ENCODE measurements around the gene KIF11. TPM values are rescaled to one million over a fixed set of nuclear protein-coding genes. Genes with fewer than 3 reads are reported as not detected.

KIF11 gene
- total RNA-seq, 1 donor from 2014 or later: 9.4 TPM

- DNase-seq (ENCODE audit: low spot score): no peak
- H3K36me3 Mint-ChIP-seq (ENCODE audit: low read depth, unreplicated experiment): no peaks in the 10 kb centered on the region
- no peaks in the 10 kb centered on the region for H3K4me1 Mint-ChIP-seq (ENCODE audit: unreplicated experiment)
- TF ChIP-seq CTCF (IDR thresholded peaks at IDR 0.05; ENCODE audit: unreplicated experiment): no peak
- no peaks in the 10 kb centered on the region for H3K9me3 Mint-ChIP-seq (ENCODE audit: unreplicated experiment)
- H3K4me3 Mint-ChIP-seq (ENCODE audit: unreplicated experiment): no peak overlapping the region
- no peaks in the 10 kb centered on the region for H3K27me3 Mint-ChIP-seq (ENCODE audit: unreplicated experiment)
- no peak overlapping the region for H3K27ac Mint-ChIP-seq (ENCODE audit: unreplicated experiment)
Observed at GRCh38 chr10:92615515-92615914, 22.6 kb downstream of the KIF11 start.

- H3K9me3 Mint-ChIP-seq (ENCODE audit: unreplicated experiment): no peaks in the 10 kb centered on the region
- peaks cover 4% of the 10 kb centered on the region for H3K36me3 Mint-ChIP-seq (ENCODE audit: low read depth, unreplicated experiment)
- no peak for DNase-seq (ENCODE audit: low spot score)
- H3K27ac Mint-ChIP-seq (ENCODE audit: unreplicated experiment): no peak overlapping the region
- no peak overlapping the region for H3K4me3 Mint-ChIP-seq (ENCODE audit: unreplicated experiment)
- no peak for TF ChIP-seq CTCF (IDR thresholded peaks at IDR 0.05; ENCODE audit: unreplicated experiment)
- no peaks in the 10 kb centered on the region for H3K4me1 Mint-ChIP-seq (ENCODE audit: unreplicated experiment)
- H3K27me3 Mint-ChIP-seq (ENCODE audit: unreplicated experiment): no peaks in the 10 kb centered on the region
Observed at GRCh38 chr10:92619368-92619767, 26.4 kb downstream of the KIF11 start.

DNA sequence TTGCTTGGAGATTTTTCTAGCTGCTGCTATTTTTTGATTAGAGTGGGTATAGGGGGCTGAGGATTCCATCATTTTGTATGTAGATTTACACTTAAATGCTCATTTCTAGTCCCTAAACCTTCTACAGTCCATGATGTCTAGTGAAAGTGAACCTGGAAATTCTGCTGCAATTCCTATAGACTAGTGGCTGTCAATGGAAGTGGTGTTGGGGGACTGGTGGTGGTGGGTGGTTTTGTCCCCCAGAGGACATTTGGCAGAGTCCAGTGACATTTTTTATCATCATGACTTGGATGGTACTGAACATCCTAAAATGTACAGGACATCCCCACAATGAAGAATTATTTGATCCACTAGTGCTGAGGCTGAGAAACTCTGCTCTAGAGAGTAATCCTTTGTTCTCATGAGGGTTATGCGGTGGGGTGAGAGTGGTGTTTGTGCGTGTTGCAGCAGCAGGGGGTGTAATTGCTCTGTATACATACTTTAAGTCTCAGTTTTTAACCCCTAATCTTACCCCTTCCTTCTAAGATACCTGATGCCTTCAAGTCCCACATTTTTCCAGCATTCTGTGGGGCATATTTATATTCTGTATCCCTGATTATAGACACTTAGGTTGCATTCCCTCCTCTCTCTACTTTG lies 35.0 kb downstream of the KIF11 start:
- Mint-ChIP-seq H3K9me3 (ENCODE audit: unreplicated experiment) (no peaks in the 10 kb centered on the region), H3K36me3 (ENCODE audit: low read depth, unreplicated experiment) (peaks cover 6% of the 10 kb centered on the region), H3K4me3 (ENCODE audit: unreplicated experiment) (no peak overlapping the region), H3K4me1 (ENCODE audit: unreplicated experiment) (no peaks in the 10 kb centered on the region), H3K27me3 (ENCODE audit: unreplicated experiment) (no peaks in the 10 kb centered on the region), H3K27ac (ENCODE audit: unreplicated experiment) (no peak overlapping the region)
- TF ChIP-seq CTCF (IDR thresholded peaks at IDR 0.05; ENCODE audit: unreplicated experiment): no peak
- no peak for DNase-seq (ENCODE audit: low spot score)

DNA sequence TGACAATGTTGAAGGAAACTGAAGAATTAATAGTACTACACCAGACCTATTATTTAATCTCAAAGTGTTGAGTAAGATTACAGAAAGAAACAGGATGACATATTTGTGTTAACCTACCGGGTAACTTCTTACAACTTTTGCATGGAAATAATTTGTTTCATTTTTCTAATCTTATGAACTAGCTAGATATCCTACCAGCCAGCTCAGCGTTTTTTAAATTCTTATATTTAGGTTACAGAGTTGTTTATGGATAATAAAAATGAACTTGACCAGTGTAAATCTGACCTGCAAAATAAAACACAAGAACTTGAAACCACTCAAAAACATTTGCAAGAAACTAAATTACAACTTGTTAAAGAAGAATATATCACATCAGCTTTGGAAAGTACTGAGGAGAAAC lies 37.0 kb downstream of the KIF11 start:
- H3K36me3 Mint-ChIP-seq (ENCODE audit: low read depth, unreplicated experiment): peaks cover 4% of the 10 kb centered on the region
- DNase-seq (ENCODE audit: low spot score): no peak
- no peak overlapping the region for H3K4me3 Mint-ChIP-seq (ENCODE audit: unreplicated experiment)
- H3K27me3 Mint-ChIP-seq (ENCODE audit: unreplicated experiment): no peaks in the 10 kb centered on the region
- TF ChIP-seq CTCF (IDR thresholded peaks at IDR 0.05; ENCODE audit: unreplicated experiment): no peak
- no peaks in the 10 kb centered on the region for H3K9me3 Mint-ChIP-seq (ENCODE audit: unreplicated experiment)
- H3K4me1 Mint-ChIP-seq (ENCODE audit: unreplicated experiment): no peaks in the 10 kb centered on the region
- no peak overlapping the region for H3K27ac Mint-ChIP-seq (ENCODE audit: unreplicated experiment)

- Mint-ChIP-seq H3K36me3 (ENCODE audit: low read depth, unreplicated experiment) (peaks cover 4% of the 10 kb centered on the region), H3K4me1 (ENCODE audit: unreplicated experiment) (no peaks in the 10 kb centered on the region), H3K4me3 (ENCODE audit: unreplicated experiment) (no peak overlapping the region), H3K27me3 (ENCODE audit: unreplicated experiment) (no peaks in the 10 kb centered on the region), H3K9me3 (ENCODE audit: unreplicated experiment) (no peaks in the 10 kb centered on the region), H3K27ac (ENCODE audit: unreplicated experiment) (no peak overlapping the region)
- DNase-seq (ENCODE audit: low spot score): no peak
- no peak for TF ChIP-seq CTCF (IDR thresholded peaks at IDR 0.05; ENCODE audit: unreplicated experiment)
Observed at GRCh38 chr10:92638037-92638436, 45.1 kb downstream of the KIF11 start.
